Left colon (tissue), 2 donors: ENCODE results near the gene ROPN1L. TPM values are rescaled to one million over a fixed set of nuclear protein-coding genes. Genes with fewer than 3 reads are reported as not detected.
A peak's percentile ranks its signal among the peaks of the same experiment; 100 is the strongest.

ENCODE experiments used
- ATAC-seq: fragments of 200-7000 bp; cut with Tn5 transposase; one replicate; pipeline ENCODE4 v1.9.1; 2020; ENCODE audit warnings: mild to moderate bottlenecking, moderate library complexity
- DNase-seq, 2 donors: peaks; one replicate each; pipeline ENCODE4 v3.0.0-alpha.2; 2020
- intact Hi-C, 2 donors: fragments of 100-400 bp; cut with DNase I in 1 of 2; cut with micrococcal nuclease in 1 of 2; formaldehyde crosslinking; loops; one replicate each; pipeline versions ENCODE4 v1.11.2 to v1.14.0; 2022; cut with DNase I, micrococcal nuclease
- total RNA-seq, 2 donors: library from RNA; stranded (reverse); fragmentation: NEBNext Ultra II Directional; extraction: Animal tissue kit (Norgen Biotek cat#: 25700); gene quantifications; one replicate each; pipeline ENCODE4 v1.2.1, GENCODE V29; 2021
- donor health status: DM: no; HTN: no; CAD: no.
- donor health status: DM: yes; HTN: yes; CAD: no.

The ROPN1L gene
- total RNA-seq, 2 donors from 2014 or later: not detected

DNA sequence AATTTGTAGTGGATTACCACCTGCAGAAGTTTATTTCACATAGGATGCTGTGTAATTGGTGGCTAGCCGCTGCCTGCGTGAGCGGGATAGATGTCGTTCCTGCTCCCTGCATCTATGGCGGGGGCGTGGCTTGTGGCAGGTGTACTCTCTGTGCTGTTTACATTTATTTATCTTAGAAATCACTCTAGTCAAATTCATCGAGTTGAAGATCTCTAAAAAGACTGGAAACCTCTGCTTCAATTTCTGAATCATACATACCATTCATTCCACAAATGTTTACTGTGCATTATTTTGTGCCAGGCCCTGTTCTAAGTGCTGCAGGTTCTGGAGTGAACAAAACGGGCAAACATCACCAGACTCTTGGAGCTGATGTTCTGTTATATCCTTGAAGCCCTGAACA is 11.9 kb downstream of the ROPN1L start:
- intact Hi-C loops: loop anchor here (5.0 to 10.0 kb wide), 2 partner anchors 171 to 174 kb away; no protein-coding TSS in a partner anchor
- peak in 1 of 2 donors; percentile 43 for DNase-seq
- ATAC-seq: peak; percentile 60

DNA sequence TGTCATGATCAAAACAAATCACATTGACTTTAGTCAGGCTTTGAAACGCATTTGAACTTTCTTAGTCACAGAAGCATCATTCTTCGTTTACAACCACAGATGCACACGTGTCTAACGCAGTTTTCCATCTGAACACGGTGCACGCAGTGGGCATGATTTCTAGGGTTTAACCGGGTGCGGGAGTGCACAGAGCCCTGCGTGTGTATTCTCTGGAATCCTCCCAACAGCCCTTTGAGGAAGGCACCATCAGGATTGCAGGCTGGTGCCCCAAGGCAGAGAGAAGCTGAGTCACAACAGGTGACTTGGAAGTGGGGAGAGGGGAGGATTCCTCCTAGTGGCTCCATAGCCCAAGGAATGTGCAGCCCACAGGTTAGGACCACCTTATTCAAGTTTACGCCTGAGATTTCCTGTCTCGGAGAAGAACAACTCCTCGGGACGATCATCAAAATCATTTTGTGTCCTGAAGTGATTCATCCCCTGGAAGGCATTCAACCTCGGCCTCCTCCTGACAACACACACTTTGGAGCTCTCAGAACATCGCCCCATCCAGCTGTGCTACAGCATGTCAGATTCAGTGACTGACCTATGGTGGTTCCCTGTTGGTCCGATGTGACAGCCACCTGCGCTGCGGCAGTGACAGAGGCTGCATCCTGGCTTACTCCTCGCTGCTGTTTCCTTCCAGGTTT is 13.1 kb downstream of the ROPN1L start:
- intact Hi-C loops: loop anchor here (5.0 to 10.0 kb wide), 2 partner anchors 170 to 173 kb away; no protein-coding TSS in a partner anchor
- DNase-seq: no peak
- no peak for ATAC-seq

DNA sequence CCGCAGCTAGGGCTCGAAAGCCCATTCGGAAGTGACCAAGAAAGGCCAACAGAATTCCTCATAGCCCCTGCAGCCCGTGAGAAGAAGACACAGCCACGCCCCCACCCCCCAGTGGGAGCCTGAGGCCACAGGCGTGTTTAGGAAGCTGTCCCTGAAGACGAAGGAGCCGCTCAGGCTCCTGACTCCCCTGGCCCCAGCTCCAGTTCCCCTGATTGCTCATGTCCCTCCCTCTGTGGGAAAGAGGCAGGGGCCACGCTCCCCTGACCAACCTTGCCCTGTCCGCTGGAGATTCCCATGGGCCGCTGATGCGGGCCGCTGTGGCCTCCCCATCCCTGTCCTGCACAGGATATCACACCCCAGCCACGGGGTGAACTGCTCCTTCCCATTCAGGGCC is 13.6 kb downstream of the ROPN1L start:
- ATAC-seq: no peak
- DNase-seq: no peak
- intact Hi-C loops: loop anchor here in 1 of 2 donors (10.0 kb wide), 1 partner anchor 170 kb away; no protein-coding TSS in a partner anchor

DNA sequence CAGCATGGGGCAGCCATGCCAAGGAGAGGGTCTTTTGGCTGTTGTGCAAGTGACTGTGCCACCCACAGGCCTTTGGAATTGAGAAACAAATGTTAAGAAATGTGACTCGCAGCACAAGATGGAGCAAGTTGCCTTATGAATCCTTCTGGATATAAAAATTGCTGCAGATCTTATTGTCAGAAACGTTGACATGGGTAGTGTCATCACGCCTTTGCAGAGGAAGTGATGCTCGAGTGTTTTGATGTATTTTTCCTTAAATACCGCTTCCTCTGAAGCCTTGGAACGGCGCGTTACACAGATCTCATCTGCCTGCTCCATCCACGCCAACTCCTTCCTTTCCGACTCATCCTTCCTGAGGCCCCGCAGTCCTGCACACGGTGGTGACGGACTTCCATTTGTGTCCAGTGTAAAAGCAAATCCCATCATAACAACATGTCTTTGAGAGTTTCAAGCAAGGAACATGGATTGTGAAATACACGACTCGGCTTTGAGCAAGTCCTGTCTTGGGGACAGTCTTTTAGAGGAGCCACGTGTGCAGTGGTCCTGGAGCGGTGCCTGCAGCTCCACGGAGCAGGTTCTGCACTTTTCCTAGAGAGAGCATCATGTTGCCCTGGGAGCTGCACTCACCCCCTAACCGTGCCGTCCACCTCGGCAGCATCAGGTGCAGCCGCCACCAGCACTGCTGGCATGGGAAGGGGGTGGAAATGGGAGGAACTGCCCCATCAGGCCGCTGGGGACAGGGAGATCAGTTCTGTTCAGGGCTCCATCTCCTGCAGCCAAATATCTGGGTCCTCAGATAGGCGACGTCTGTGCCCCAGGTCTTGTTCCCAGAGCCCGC is 15.1 kb downstream of the ROPN1L start:
- intact Hi-C loops: loop anchor here in 1 of 2 donors (10.0 kb wide), 1 partner anchor 168 kb away; no protein-coding TSS in a partner anchor
- ATAC-seq: no peak

DNA sequence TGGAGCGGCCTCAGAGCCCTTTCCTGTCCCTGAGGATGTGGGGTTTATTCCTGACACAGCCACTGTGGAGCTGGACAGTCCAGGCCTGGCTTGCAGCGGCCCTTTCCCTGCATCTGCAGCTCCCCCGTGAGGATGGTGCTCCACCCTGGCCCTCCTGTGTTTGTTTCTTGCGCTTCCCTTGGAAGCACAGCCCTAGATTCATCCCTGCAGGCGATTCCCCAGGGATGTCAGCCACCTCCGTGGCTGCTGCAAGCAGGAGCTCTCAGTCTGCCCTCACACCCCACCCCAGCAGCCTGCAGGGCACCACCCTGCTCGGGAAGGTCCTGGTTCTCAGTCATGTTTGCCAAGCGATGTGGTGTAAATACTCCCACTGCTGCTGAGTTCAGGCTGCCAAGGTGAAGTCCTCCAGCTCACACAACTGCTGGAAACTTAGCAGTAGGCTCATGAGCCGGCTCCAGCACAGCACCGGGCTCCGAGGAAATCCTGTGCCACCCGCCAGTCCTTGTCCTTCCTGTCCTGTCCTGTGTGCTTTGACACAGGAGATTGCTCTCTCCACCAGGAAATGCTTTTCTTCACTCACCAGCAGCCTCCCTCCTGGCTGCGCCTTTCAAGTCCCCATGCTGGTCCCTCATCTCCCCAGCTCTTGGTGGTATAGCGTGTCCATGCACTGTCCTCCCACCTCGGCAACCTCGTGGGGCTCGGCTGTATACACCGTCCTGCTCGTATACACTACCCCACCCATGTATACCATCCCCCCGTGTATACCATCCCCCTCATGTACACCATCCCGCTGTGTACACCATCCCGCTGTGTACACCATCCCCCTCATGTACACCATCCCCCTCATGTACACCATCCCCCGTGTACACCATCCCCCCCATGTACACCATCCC is 16.2 kb downstream of the ROPN1L start:
- peak; percentile 59 for ATAC-seq
- intact Hi-C loops: loop anchor here in 1 of 2 donors (10.0 kb wide), 1 partner anchor 167 kb away; no protein-coding TSS in a partner anchor
- no peak for DNase-seq

More for the DNA sequence above, 15.1 kb downstream of the ROPN1L start:
- no peak for DNase-seq

DNA sequence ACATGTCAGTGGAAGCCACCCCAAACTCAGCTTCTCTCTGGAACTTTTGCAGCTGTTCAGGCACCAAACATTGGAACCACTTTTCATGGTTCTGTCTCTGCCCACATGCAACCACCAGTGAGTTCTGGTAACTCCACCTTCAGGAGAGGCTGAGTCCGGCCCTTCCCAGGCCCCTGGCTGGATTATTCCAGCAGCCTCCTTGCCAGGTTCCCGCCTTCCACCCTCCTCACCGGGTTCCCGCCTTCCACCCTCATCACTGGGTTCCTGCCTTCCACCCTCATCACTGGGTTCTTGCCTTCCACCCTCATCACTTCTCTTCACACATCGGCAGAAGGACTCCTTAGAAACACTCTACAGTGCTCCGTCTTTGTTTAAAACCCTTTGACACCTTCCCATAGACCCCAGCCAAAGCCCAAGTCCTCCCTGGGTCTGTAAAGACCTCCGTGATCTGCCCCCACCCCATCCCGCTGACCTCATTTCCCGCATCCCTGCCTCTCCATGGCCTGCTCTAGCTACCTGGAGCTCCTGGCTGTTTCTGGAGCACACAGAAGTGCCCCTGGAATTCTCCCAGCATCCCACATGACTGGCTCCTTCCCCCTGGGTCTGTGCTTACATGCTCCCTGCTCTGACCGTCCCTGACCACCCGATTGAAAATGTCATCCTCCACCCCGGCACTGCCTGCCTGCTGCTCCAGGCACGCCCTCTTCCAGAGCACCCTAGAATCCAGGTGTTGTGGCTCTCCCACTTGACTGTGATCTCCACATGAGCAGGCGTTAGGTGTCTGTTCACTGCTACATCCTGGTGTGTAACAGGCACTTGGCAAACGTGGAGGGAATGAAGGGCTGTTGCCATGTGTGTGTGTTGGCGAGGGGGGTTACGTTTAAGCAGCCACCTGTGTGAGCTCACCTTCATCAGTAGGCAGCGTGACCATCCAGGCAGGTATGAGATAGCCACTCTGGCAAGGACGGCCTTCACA is 17.7 kb downstream of the ROPN1L start:
- intact Hi-C loops: loop anchor here in 1 of 2 donors (10.0 kb wide), 1 partner anchor 165 kb away; no protein-coding TSS in a partner anchor
- ATAC-seq (no peak), DNase-seq (no peak)

DNA sequence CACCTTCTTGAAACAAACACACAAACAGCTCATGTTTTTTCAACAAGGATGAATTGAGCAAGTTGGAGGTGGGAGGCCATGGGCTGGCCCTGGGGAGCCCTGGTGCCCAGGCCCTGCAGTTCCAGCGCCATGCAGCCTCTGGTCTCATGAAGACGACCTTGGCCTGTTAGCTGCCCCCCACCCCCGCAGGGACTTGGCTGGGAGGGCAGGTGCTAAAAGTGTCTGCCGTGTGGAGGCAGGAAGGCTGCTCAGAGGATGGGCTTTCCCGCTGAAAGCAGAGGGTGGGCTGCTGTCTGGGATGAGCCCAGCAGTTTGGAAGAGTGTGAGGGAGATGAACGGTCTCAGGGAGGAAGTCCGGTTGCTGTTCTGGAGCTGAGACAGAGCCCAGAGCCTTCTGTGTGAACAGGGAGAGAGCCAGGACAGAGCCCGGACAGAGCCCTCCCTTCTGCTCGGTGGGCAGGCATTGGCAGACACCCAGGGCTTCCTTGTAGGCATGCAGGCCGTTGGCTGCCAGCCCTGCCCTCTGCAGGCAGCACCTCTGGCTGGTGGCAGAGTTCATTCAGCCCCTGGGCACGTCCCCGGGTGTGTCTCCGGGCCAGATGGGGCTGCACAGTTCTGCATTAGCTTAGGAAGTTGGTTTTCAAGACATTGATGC is 18.7 kb downstream of the ROPN1L start:
- DNase-seq: peak; percentile 67 to 73

DNA sequence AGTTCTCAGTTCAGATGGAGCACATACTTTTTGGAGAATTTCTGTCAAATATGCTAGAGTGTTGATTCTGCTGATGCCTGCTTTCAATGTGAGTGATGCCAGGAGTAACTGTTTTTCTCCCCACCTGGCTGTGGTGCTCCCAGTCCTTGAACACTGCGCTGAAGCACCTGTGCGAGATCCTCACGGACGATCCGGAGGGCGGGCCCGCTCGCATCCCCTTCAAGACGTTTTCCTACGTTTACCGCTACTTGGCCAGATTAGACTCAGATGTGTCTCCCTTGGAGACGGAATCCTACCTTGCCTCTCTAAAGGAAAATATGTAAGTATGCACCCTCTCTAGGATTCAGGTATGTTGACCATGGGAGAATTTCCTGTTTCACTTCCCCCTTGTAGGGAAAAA is 19.4 kb downstream of the ROPN1L start:
- ATAC-seq: no peak
- intact Hi-C loops: no loop called here
- no peak for DNase-seq

More for the DNA sequence above, 18.7 kb downstream of the ROPN1L start:
- intact Hi-C loops: no loop called here
- ATAC-seq: peak; percentile 80

DNA sequence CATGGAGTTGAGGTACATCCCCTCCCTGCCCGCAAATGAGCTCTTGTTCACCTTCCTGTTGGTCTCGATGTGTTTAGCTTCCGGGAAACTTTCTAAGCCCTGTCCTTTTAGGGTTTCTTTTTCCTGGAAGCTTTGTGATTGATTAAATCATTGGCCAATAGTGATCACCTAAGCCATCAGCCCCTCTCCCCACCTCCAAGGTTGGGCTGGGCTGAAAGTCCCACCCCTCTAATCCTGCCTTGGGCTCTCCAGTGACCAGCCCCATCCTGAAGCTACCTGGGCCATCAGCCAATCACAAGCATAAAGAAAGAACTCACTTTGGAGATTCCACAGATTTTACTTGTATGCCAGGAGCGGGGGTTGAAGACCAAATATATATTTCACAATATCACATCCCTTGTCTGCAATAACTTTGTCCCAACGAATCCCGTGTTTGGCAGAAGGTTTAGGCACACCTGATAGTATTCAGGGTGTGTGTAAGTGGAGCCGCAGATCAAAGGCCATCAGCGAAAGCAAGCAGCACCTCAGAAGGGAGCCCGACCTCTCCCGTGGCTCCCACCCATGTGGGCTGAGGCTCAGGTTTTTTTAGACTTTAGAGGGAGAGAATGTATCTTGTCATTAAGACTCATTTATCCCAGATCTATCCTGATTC is 20.4 kb downstream of the ROPN1L start:
- intact Hi-C loops: no loop called here
- ATAC-seq (peak; percentile 44), DNase-seq (no peak)

DNA sequence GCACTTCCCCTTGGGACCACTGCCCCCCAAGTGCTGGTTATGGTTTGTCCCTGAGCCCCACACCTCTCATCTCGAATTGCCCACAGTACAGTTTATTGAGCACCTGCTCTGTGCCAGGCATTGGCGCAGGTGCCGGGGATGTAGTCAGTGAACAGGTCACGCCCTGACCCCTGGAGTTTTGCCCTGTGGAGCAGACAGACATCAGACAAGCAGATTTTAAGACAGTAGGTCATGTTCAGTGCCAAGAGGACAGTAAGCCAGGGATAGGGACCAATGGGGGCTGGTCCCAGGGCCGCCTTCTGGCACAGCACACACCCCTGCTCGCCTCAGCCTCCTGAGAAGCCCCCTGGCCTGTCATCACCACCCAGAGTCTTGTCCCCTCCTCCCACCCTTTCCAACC is 21.9 kb downstream of the ROPN1L start:
- ATAC-seq (no peak), DNase-seq (no peak)
- intact Hi-C loops: no loop called here

DNA sequence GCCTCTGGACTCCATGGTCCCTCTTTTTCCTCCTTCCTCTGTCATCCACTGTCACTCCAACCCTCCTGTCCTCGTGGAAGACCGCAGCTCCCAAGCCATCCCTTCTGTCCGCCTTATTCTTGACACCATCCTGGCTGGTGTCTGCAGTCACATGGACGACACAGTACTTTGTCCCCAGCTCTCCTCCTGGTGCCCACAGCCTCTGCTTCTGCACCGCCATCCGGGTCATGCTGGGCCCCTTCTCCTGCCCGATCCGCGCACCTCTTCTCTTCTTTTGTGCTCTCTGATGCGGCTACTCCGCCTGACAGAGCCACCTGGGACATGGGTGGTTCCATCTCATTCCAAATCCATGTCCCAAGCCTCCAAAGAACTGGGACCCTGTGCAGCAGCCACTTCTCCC is 22.5 kb downstream of the ROPN1L start:
- ATAC-seq: no peak

DNA sequence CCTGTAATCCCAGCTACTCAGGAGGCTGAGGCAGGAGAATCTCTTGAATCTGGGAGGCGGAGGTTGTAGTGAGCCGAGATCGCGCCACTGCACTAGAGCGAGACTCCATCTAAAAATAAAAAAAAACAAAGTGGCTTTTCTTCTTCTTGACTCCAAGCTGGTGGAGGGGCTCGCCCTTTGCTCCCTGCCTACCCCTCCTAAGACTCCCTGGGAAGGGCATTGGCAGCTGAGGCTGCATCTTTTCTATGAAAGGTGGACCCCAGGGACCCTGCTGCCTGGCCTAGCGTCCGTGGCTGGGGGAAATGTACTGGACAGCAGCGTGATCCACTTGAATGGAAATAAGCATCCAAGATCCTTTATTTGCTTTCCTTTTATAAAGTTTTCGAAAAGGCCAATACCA is 24.0 kb downstream of the ROPN1L start:
- DNase-seq (no peak), ATAC-seq (no peak)
- intact Hi-C loops: no loop called here

More for the DNA sequence above, 22.5 kb downstream of the ROPN1L start:
- DNase-seq: no peak
- intact Hi-C loops: no loop called here

DNA sequence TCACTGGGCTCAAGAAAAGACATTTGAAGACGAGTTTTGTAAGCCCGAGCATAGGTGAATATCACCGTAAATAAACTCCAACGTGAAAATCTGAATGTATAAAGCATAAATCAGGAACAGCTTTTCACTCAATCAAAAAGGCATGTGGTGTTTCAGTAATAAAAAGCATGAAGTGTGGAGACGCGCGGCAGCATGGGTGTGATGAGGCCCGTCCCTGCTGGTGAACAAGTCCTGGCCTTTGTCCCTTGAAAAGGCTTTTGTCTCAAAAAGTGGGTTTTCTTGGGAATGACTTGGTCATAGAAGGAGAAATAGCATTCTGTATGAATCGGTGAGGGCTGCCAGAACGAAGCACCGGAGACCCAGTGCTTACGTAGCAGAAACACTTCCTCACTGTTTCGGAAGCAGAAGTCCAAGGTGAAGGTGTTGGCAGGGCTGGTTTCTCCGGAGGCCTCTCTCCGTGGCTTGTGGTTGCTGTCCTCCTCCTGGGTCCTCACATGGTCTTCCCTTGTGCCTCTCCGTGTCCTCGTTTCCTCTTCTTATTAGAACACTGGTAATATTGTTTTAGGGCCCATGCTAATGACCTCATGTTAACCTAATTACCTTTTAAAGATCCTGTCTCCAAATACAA is 24.9 kb downstream of the ROPN1L start:
- intact Hi-C loops: no loop called here
- no peak for ATAC-seq
- DNase-seq: no peak

DNA sequence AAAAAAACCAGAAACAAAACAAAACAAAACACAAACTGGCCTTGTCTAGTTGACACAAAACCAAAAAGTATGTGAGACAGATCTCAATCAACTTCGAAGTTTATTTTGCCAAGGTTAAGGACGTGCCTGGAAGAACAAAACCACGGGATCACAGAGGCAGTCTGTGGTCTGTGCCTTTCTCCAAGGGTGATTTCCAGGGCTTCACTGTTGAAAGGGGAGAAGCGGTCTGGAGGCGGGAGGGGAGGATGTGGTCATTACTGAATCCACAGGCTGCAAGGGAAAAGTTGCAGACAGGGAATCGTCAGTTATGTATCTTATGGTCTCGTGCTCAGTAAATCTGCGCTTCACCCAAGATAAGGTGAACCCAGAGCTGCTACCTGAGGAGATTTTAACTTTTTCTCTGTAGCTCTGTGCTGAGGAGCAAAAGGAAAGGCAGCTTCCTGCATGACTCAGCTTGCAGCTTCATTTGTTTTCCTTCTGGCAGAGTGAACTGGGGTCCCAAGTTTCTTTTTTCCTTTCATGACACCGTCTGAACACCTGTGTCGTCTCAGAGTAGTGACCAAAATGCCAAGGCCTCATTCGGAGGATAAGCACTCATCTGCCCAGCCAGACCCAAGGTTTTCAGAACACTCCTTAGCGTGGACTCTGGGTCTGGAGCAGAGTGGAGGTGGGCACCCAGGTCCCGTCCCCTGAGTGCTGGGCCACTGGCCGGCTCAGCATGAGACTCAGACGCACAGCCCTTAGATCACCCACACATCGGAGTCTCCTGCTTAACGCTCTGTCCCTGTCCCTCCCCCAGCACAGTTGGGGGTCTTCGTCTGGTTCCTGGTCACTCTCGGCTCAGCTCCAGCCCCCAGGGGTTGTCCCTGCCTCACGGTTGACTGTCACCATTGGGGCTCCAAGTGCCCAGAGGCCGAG is 25.9 kb downstream of the ROPN1L start:
- ATAC-seq (no peak), DNase-seq (no peak)
- intact Hi-C loops: no loop called here

DNA sequence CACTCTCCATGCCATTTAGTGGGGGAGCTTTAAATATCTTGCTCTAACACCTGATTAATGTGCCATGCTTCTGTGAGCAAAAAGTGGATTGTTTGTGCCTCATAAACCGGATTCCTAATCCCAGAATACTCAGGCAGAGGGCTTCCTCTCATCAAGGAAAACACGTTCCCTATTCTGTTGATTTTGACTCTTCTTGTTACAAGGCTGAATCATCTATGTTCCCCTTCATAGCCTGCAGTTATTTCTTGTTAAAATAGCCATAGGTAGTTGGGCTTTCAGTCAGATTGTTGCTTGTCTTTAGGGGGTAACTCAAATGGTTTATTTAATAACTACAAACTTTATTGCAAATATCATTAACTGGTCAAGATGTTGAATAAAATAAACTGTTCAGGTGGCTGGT is 26.6 kb downstream of the ROPN1L start:
- intact Hi-C loops: no loop called here
- DNase-seq (no peak), ATAC-seq (no peak)
